WI38 (cell line): ENCODE data around the gene NR5A1.

Experiments
- H3K4me3 ChIP-seq: 2 replicates; pipeline ENCODE4 v1.5.1; 2011; ENCODE audit warnings: low read depth, mild to moderate bottlenecking, control low read depth, low read length
- TF ChIP-seq, protein P1 (sequence below): IDR thresholded peaks from 2 replicates; pipeline ENCODE4 v1.5.1; 2012; ENCODE audit warnings: low read depth, mild to moderate bottlenecking, control low read depth, low read length

NR5A1 gene

DNA sequence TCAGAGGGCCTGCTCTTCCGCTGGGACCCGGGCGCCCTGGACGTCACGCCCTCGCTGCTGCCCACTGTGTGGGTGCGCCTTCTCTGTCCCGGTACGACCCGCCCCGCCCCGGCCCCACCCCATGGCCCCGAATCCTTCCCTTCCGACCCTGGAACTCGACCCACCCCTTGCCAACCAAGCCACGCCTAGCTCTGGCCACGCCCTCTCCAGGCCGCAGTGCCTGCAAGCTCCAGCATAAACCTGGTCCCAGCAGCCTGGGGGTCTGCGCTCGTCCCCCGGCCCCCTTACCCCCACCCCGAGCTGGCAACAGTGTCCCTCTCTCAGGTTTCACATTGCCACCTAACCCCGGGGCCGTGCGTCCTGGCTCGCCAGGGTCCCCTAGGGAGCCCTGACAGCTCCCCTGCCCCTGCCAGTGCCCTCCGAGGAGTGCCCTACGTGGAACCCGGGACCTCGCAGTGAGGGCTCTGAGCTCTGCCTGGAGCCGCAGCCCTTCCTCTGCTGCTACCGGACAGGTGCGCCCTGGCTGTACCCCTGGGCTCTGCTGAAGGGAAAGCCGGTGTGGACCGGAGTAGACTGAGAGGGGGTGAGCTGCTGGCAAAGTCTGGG, 53.5 kb downstream of the NR5A1 start:
- TF ChIP-seq, protein P1, sequence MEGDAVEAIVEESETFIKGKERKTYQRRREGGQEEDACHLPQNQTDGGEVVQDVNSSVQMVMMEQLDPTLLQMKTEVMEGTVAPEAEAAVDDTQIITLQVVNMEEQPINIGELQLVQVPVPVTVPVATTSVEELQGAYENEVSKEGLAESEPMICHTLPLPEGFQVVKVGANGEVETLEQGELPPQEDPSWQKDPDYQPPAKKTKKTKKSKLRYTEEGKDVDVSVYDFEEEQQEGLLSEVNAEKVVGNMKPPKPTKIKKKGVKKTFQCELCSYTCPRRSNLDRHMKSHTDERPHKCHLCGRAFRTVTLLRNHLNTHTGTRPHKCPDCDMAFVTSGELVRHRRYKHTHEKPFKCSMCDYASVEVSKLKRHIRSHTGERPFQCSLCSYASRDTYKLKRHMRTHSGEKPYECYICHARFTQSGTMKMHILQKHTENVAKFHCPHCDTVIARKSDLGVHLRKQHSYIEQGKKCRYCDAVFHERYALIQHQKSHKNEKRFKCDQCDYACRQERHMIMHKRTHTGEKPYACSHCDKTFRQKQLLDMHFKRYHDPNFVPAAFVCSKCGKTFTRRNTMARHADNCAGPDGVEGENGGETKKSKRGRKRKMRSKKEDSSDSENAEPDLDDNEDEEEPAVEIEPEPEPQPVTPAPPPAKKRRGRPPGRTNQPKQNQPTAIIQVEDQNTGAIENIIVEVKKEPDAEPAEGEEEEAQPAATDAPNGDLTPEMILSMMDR, result no peak
- H3K4me3 ChIP-seq, result no peak overlapping the region

DNA sequence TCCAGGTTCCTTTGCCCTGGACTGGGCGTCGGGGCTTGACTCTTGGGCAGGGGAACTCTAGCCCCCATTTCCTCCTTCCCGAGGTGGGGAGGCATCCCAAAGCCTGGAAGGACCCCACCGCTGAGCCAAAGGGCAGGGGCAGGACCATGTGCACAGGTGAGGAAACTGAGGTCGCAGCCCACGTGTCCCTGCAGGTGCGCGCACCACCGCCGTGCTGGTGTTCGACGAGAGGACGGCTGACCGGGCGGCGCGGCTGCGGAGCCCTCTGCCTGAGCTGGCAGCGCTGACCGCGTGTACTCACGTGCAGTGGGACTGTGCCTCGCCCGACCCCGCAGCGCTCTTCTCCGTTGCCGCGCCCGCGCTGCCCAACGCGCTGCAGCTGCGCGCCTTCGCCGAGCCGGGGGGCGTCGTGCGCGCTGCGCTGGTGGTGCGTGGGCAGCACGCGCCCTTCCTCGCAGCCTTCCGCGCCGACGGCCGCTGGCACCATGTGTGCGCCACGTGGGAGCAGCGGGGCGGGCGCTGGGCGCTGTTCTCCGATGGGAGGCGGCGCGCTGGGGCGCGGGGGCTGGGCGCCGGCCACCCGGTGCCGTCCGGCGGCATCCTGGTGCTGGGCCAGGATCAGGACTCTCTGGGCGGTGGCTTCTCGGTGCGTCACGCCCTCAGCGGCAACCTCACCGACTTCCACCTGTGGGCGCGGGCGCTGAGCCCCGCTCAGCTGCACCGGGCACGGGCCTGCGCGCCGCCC, 54.2 kb downstream of the NR5A1 start:
- no peak overlapping the region for H3K4me3 ChIP-seq
- TF ChIP-seq, protein P1, result no peak

DNA sequence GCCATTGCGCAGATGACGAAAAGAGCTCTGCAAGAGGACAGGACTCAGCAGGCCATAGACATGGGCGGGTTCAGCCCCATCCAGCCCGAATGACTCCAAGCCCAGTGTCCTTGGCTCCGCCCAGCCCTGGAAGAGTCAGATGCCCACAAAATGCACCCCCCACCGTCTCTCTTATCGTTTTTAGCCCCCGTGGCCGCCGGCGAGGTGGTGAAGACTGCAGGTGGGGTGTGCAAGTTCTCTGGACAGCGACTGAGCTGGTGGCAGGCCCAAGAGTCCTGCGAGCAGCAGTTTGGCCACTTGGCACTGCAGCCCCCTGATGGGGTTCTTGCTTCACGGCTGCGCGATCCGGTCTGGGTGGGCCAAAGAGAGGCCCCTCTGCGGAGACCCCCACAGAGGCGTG, 54.9 kb downstream of the NR5A1 start:
- TF ChIP-seq, protein P1, result no peak
- H3K4me3 ChIP-seq, result no peak overlapping the region

DNA sequence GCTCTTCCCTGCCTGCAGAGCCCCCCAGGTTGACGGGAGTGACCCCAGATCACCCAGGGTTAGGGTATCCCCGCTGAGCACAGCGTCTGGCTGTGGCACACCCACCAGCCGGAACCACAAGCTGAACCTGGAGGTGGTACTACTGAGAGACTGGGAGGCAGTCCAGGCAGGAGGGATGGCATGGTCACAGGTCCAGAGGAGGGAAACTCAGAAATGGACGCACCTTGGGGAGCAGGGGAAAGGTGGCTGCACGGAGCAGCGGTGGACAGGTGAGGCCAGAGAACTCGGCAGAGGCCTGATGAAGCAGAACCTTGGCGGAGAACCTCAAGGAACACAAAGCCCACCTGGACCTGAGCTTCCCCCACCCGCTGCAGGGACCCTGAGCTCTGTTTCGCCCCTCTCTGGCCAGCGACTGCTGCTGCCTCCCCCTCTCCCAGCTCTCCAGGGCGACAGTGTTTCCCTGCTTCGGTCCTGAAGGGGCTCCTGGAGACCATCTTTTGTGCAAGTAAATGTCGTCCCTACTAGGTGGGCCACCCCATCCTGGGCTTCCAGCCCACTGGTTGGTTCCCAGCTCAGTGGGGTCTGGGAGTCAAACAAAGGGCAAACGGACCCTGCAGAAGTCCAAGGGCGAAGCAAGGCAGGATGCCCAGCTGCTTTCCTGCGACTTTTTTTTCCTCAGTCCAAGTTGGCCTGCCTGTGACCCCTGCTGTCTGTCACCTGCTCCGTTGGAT, 56.1 kb downstream of the NR5A1 start:
- no peak overlapping the region for H3K4me3 ChIP-seq

DNA sequence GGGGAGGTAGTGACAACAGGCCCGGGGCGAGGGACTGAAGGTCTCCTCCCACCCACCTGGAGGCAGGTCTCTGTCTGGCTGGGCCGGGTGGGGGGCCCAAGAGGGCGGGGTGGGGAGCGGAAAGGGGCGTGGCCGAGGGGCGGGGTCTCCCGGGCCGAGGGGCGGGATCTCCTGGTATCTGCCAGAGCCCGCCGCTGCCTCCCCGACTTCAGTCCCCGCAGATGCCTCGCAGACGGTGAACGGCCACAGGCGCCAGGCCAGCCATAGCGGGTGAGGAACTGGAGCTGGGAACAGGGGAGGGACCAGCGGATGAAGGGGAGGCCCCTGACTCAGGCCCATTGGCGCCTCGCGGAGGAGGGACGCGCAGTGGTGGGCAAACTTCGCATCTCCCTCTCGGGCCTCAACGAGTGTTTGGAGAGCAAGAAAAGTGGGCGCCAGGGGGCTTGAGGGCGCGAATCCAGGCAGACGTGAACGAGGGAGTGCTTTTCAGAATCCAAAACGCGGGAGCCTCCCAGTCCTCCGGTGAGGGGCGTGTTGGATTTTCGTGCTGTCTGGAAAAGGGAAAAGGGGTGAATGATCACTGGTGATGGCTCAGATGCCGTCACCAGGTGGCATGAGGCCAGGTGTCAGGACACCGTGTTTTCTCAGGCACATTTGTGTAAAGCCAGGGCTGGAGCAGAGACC, 56.8 kb downstream of the NR5A1 start, which contains the start of gene ADGRD2:
TSS of gene ADGRD2 (plus strand) at position 211 of the 684 bp plus-strand sequence. CDS start 1,216 bp downstream, outside the sequence.
- TF ChIP-seq, protein P1, result no peak
- no peak within 1 kb of the TSS for H3K4me3 ChIP-seq

More for the DNA sequence above, 56.1 kb downstream of the NR5A1 start:
- TF ChIP-seq, protein P1, result no peak

DNA sequence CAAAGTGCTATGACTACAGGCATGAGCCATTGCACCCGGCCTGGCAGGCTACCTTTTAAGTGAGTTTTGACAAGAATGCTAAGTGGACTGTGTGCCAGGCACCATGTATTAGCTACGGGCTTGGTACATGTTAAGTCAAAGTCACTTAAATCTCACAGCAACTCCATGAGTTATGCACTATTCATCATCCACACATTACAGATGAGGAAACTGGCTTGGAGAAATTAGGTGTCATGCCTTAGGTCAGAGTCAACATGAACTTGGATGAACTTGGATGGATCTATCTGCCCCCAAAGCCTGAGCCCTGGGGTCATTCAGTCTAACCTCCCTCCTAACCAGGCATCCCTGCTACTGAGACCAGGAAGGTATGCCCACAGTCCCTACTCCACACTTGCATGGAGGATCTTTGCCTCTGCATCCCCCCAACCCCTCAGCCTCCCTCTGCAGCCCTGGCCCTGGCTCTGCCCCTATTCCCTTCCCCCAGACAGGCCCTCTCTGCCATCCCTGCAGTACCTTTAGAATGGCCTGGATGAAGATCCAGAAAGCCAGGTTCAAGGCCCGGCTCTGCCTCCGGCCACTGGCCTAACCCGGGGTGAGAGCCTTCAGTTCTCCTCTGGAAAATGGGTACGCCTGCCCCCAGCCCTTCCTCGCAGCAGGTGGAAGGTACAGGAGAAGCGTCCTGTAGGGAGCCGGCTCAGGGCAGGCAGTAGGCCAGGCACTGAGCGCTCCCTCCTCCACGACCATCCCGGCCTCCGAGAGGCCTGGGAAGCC, 57.6 kb downstream of the NR5A1 start:
- TF ChIP-seq, protein P1, result no peak
- no peak overlapping the region for H3K4me3 ChIP-seq
